K562 (cell line): ENCODE results near the gene PDE4A. TPM values are rescaled to one million over a fixed set of nuclear protein-coding genes. Genes with fewer than 3 reads are reported as not detected.

Experiments
- CBX5 ChIP-seq: IDR thresholded peaks from 2 replicates; pipeline ENCODE4 v1.6.1; 2014; ENCODE audit warnings: low read depth, borderline replicate concordance
- CREB3L1 ChIP-seq: fragments of 450-650 bp; IDR thresholded peaks from 2 replicates; pipeline ENCODE4 v1.6.1; 2014; ENCODE audit warnings: low read depth, mild to moderate bottlenecking, moderate library complexity, borderline replicate concordance
- CTCFL ChIP-seq: IDR thresholded peaks from 2 replicates; pipeline ENCODE4 v1.6.1; 2011; ENCODE audit warnings: borderline replicate concordance, low read depth, mild to moderate bottlenecking, moderate library complexity, low read length; ENCODE audit not compliant: insufficient read depth, poor library complexity, severe bottlenecking
- DMBX1 ChIP-seq: fragments of 250-450 bp; sonication (Bioruptor Pico); IDR thresholded peaks from 2 replicates; pipeline ENCODE4 v1.8.0; 2022; ENCODE audit warnings: inconsistent platforms, mild to moderate bottlenecking, moderate library complexity, borderline replicate concordance
- FOS ChIP-seq: IDR thresholded peaks from 3 replicates; pipeline ENCODE4 v1.6.1; 2011; ENCODE audit not compliant: insufficient read length; ENCODE audit errors: extremely low read depth
- GABPB1 ChIP-seq: sonication (generic); formaldehyde crosslinking; IDR thresholded peaks from 2 replicates; pipeline ENCODE4 v1.8.0; 2022; ENCODE audit warnings: mild to moderate bottlenecking, missing genetic modification reagents
- JUN ChIP-seq, 2 experiments: sonication (generic) in 1 of 2; formaldehyde crosslinking in 1 of 2; IDR thresholded peaks; 2 replicates each; pipeline versions ENCODE4 v1.6.1 to v1.8.0; 2012 to 2022; ENCODE audit warnings: borderline replicate concordance in 2 of 2, mild to moderate bottlenecking in 2 of 2, improper control_type of control experiment in 1 of 2, low read depth in 1 of 2, low read length in 1 of 2, missing genetic modification reagents in 1 of 2
- MED1 ChIP-seq: sonication (generic); formaldehyde crosslinking; IDR thresholded peaks from 2 replicates; pipeline ENCODE4 v1.8.1; 2023; ENCODE audit warnings: missing genetic modification reagents, borderline replicate concordance
- NRF1 ChIP-seq, 2 experiments: fragments of 450-650 bp; IDR thresholded peaks in 1 of 2; conservative IDR thresholded peaks in 1 of 2; 2 replicates each; pipeline ENCODE4 v1.6.1; 2014; ENCODE audit warnings: mild to moderate bottlenecking in 2 of 2
- POLR2AphosphoS5 ChIP-seq: IDR thresholded peaks from 2 replicates; pipeline ENCODE4 v1.6.1; 2011; ENCODE audit warnings: mild to moderate bottlenecking, low read depth, low read length, moderate library complexity; ENCODE audit not compliant: control insufficient read depth, insufficient read depth
- SRF ChIP-seq, 2 experiments: fragments of 250-450, 450-650 bp in 1 of 2; sonication (Bioruptor Pico) in 1 of 2; sonication (generic) in 1 of 2; formaldehyde crosslinking; IDR thresholded peaks; 2 replicates each; pipeline versions ENCODE4 v1.5.0 to v1.5.1; 2020 to 2022; ENCODE audit warnings: mild to moderate bottlenecking in 1 of 2, missing genetic modification reagents in 1 of 2
- STAT5A ChIP-seq: IDR thresholded peaks from 2 replicates; pipeline ENCODE4 v1.6.1; 2012; ENCODE audit warnings: low read length, inconsistent platforms, borderline replicate concordance
- STAT5B ChIP-seq: fragments of 250-450 bp; sonication (Bioruptor Pico); IDR thresholded peaks from 2 replicates; pipeline ENCODE4 v1.8.0; 2021; ENCODE audit warnings: mild to moderate bottlenecking, inconsistent platforms
- TAF15 ChIP-seq: fragments of 200-400 bp; formaldehyde crosslinking; IDR thresholded peaks from 2 replicates; pipeline ENCODE4 v1.6.1; 2017; ENCODE audit warnings: mild to moderate bottlenecking, low read depth, low read length, moderate library complexity
- XRCC5 ChIP-seq: fragments of 200-400 bp; formaldehyde crosslinking; IDR thresholded peaks from 2 replicates; pipeline ENCODE4 v1.6.1; 2017; ENCODE audit warnings: low read depth, mild to moderate bottlenecking, low read length
- ZFX ChIP-seq: sonication (generic); formaldehyde crosslinking; IDR thresholded peaks from 2 replicates; pipeline ENCODE4 v1.8.0; 2022; ENCODE audit warnings: mild to moderate bottlenecking, missing genetic modification reagents, moderate library complexity
- ZNF12 ChIP-seq: sonication (generic); formaldehyde crosslinking; IDR thresholded peaks from 2 replicates; pipeline ENCODE4 v1.4.0; 2020; ENCODE audit warnings: mild to moderate bottlenecking, missing genetic modification reagents
- ZNF395 ChIP-seq: fragments of 200-800 bp; sonication (Bioruptor generic); IDR thresholded peaks from 2 replicates; pipeline ENCODE4 v1.6.1; 2017; ENCODE audit warnings: missing genetic modification characterization, missing compliant biosample characterization
- polyA plus RNA-seq, 8 experiments: library from polyadenylated mRNA; depleted of rRNA in 4 of 8; stranded (reverse) in 5 of 8; unstranded in 3 of 8; fragments of >200 nt; fragmentation: Nextera tagmentation in 2 of 8; fragmentation: Illumina TruSeq in 1 of 8; extraction: Ambion mirVana in 2 of 8; extraction: Trizol in 1 of 8; gene quantifications; 2 replicates each; pipeline versions ENCODE4 v1.2.1 to v1.2.3, GENCODE V29; 2011 to 2014; ENCODE audit warnings: inconsistent platforms in 1 of 8, missing spikeins in 1 of 8
- total RNA-seq, 7 experiments: library from RNA; depleted of rRNA in 6 of 7; stranded (reverse); fragments of >200 nt in 6 of 7; fragmentation: Illumina TruSeq in 2 of 7; extraction: Trizol in 2 of 7; gene quantifications; 2 replicates each; pipeline versions ENCODE4 v1.2.1 to v1.2.3, GENCODE V29; 2011 to 2021; ENCODE audit warnings: low replicate concordance in 1 of 7
- TF ChIP-seq, protein P1 (sequence below): fragments of 450-650 bp; IDR thresholded peaks from 2 replicates; pipeline ENCODE4 v1.7.0; 2016; ENCODE audit warnings: borderline replicate concordance

Gene PDE4A
- total and polyA plus RNA-seq, 9 of the 15 experiments (the other 6 are each of a cell fraction or from before 2014, with no cell fraction given), result 0.66 to 26.9 (median 4.6) TPM

DNA sequence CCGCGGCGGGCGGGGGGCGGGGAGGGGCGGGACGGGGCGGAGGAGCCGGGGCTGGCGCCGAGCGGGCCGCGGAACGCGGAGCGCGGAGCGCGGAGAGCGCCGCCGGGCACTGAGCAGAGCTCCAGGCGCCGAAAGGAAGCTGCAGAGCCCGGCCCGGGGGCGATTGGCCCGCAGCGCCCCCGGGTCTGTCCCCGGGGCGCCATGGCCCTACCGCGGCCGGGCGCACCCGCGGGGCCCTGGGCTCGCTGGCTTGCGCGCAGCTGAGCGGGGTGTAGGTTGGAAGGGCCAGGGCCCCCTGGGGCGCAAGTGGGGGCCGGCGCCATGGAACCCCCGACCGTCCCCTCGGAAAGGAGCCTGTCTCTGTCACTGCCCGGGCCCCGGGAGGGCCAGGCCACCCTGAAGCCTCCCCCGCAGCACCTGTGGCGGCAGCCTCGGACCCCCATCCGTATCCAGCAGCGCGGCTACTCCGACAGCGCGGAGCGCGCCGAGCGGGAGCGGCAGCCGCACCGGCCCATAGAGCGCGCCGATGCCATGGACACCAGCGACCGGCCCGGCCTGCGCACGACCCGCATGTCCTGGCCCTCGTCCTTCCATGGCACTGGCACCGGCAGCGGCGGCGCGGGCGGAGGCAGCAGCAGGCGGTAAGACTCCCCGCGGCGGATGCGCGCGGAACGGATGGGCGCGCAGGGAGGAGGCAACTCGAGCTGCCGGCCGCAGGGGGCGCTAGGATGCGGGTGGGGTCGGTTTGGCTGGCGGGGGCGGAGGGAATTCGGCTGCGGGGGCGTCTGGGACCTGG is at the start of gene PDE4A (continued):
- TF ChIP-seq DMBX1 (no peak), CBX5 (0 out of 2 replicates have a peak, but pooled peaks have one; percentile 43), TAF15 (no peak), MED1 (CRISPR knock-in tag) (no peak), STAT5B (CRISPR knock-in tag) (no peak), ZNF12 (CRISPR knock-in tag) (no peak), JUN (IDR thresholded peaks at IDR 0.05; ENCODE audit: borderline replicate concordance, low read depth, low read length) (no peak), JUN (CRISPR knock-in tag; IDR thresholded peaks at IDR 0.05; ENCODE audit: borderline replicate concordance) (no peak), POLR2AphosphoS5 (peak; percentile 26; the same call in 1 of the 2 replicates), CTCFL (peak; percentile 82), SRF (CRISPR knock-in tag; IDR thresholded peaks at IDR 0.05) (peak in 1 of 2 experiments; percentile 61; a peak in 1 of 4 replicates), ZNF395 (CRISPR knock-in tag) (no peak), CREB3L1 (no peak), XRCC5 (0 out of 2 replicates have a peak, but pooled peaks have one; percentile 38), NRF1 (conservative IDR thresholded peaks at IDR 0.05 in 1 of 2, IDR thresholded peaks at IDR 0.05 in 1 of 2) (peak; percentile 72 to 79), ZFX (peak; percentile 16; the same call in 1 of the 2 replicates), STAT5A (no peak), GABPB1 (peak; percentile 52; the same call in 1 of the 2 replicates), FOS (no peak)
- TF ChIP-seq, protein P1, sequence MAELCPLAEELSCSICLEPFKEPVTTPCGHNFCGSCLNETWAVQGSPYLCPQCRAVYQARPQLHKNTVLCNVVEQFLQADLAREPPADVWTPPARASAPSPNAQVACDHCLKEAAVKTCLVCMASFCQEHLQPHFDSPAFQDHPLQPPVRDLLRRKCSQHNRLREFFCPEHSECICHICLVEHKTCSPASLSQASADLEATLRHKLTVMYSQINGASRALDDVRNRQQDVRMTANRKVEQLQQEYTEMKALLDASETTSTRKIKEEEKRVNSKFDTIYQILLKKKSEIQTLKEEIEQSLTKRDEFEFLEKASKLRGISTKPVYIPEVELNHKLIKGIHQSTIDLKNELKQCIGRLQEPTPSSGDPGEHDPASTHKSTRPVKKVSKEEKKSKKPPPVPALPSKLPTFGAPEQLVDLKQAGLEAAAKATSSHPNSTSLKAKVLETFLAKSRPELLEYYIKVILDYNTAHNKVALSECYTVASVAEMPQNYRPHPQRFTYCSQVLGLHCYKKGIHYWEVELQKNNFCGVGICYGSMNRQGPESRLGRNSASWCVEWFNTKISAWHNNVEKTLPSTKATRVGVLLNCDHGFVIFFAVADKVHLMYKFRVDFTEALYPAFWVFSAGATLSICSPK, result no peak
